Measurements from ENCODE around the gene SOCS3.
A peak's percentile ranks its signal among the peaks of the same experiment; 100 is the strongest.

The SOCS3 gene

GRCh38 chr17:78398390-78398789, 38.5 kb upstream of the SOCS3 start:
- no peak overlapping the region for H3K27ac ChIP-seq (ENCODE audit: low read depth, low read length)
- no peaks in the 10 kb centered on the region for H3K27me3 ChIP-seq (ENCODE audit: control insufficient read depth, insufficient read depth, low read length)
- H3K9ac ChIP-seq (ENCODE audit: low read length) = no peak overlapping the region
- no peak overlapping the region for H3K4me3 ChIP-seq (ENCODE audit: low read length)
- peaks cover 48% of the 10 kb centered on the region for H3K36me3 ChIP-seq (ENCODE audit: control insufficient read depth, insufficient read depth, low read length)
- H3K4me1 ChIP-seq (ENCODE audit: control insufficient read depth, insufficient read depth, low read length) = no peaks in the 10 kb centered on the region

DNA sequence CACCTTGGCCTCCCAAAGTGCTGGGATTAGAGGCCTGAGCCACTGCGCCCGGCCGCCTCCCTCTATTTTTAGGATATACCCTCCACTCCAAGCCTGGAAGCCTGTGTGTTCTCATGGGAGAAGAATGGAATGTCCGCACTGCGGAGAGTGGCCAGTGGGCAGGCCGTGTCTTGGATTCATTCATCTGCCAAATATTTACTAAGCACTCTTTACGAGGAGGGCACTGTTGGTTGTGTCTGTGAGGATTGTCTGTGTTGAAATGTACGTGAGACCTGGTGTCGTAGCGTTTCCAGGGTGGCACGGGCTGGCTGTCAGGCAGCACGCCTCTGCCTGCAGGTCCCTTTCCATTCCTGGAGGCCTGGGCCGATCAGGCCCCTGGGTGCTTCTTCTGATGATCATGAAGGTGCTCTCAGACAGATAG, 37.8 kb upstream of the SOCS3 start:
- peaks cover 45% of the 10 kb centered on the region for H3K36me3 ChIP-seq (ENCODE audit: control insufficient read depth, insufficient read depth, low read length)
- H3K27me3 ChIP-seq (ENCODE audit: control insufficient read depth, insufficient read depth, low read length) = no peaks in the 10 kb centered on the region
- H3K4me1 ChIP-seq (ENCODE audit: control insufficient read depth, insufficient read depth, low read length) = no peaks in the 10 kb centered on the region
- no peak overlapping the region for H3K9ac ChIP-seq (ENCODE audit: low read length)
- no peak overlapping the region for H3K27ac ChIP-seq (ENCODE audit: low read depth, low read length)
- H3K4me3 ChIP-seq (ENCODE audit: low read length) = no peak overlapping the region

GRCh38 chr17:78396441-78397337, 36.8 kb upstream of the SOCS3 start:
- Histone ChIP-seq H3K4me1 (ENCODE audit: control insufficient read depth, insufficient read depth, low read length) (no peaks in the 10 kb centered on the region), H3K4me3 (ENCODE audit: low read length) (no peak overlapping the region), H3K27ac (ENCODE audit: low read depth, low read length) (no peak overlapping the region), H3K9ac (ENCODE audit: low read length) (no peak overlapping the region), H3K36me3 (ENCODE audit: control insufficient read depth, insufficient read depth, low read length) (peaks cover 39% of the 10 kb centered on the region), H3K27me3 (ENCODE audit: control insufficient read depth, insufficient read depth, low read length) (no peaks in the 10 kb centered on the region)

DNA sequence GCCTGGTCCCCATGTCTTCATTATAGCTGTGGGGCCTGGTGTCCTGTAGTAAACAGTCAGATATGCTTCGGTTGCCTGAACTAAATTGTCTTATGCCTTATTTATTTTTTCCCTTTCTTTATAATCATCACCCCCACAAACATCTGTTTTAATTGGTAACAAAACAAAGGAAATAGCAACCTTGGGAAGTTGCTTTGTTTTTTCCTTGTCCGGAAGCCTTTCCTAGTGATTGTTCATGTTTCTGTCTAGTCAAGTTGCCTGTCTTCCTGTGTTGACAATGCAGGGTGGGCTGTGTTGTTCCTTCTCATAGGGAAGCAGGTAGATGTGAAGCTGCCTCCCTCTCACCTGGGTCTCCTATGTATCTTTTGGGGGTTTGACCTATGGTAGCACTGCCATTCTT, 35.3 kb upstream of the SOCS3 start:
- Histone ChIP-seq H3K4me3 (ENCODE audit: low read length) (no peak overlapping the region), H3K27me3 (ENCODE audit: control insufficient read depth, insufficient read depth, low read length) (no peaks in the 10 kb centered on the region), H3K27ac (ENCODE audit: low read depth, low read length) (no peak overlapping the region), H3K36me3 (ENCODE audit: control insufficient read depth, insufficient read depth, low read length) (peaks cover 28% of the 10 kb centered on the region), H3K4me1 (ENCODE audit: control insufficient read depth, insufficient read depth, low read length) (no peaks in the 10 kb centered on the region), H3K9ac (ENCODE audit: low read length) (no peak overlapping the region)

GRCh38 chr17:78394209-78394608, 34.3 kb upstream of the SOCS3 start:
- Histone ChIP-seq H3K27me3 (ENCODE audit: control insufficient read depth, insufficient read depth, low read length) (no peaks in the 10 kb centered on the region), H3K9ac (ENCODE audit: low read length) (no peak overlapping the region), H3K4me3 (ENCODE audit: low read length) (no peak overlapping the region), H3K4me1 (ENCODE audit: control insufficient read depth, insufficient read depth, low read length) (no peaks in the 10 kb centered on the region), H3K36me3 (ENCODE audit: control insufficient read depth, insufficient read depth, low read length) (peaks cover 20% of the 10 kb centered on the region), H3K27ac (ENCODE audit: low read depth, low read length) (no peak overlapping the region)

DNA sequence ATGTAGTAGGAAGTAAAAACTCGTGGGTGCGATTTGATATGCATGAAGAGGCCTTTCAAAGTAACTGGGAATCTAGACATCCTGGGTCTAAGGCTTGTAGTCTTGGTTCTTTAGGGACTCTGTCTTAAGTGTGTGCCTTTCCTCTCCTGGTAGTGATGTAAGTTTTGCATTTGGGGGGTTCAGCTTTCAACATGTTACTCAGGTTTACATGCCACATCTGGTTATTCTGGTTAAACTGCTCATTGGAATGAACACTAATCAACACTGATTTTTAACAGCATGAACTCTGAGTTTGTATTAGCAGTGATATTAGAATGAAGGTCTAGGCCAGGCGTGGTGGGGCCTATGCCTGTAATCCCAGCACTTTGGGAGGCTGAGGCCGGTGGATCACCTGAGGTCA, 33.7 kb upstream of the SOCS3 start:
- Histone ChIP-seq H3K36me3 (ENCODE audit: control insufficient read depth, insufficient read depth, low read length) (peaks cover 15% of the 10 kb centered on the region), H3K4me3 (ENCODE audit: low read length) (no peak overlapping the region), H3K27ac (ENCODE audit: low read depth, low read length) (no peak overlapping the region), H3K9ac (ENCODE audit: low read length) (no peak overlapping the region), H3K4me1 (ENCODE audit: control insufficient read depth, insufficient read depth, low read length) (no peaks in the 10 kb centered on the region), H3K27me3 (ENCODE audit: control insufficient read depth, insufficient read depth, low read length) (no peaks in the 10 kb centered on the region)

GRCh38 chr17:78392295-78392694, 32.4 kb upstream of the SOCS3 start:
- Histone ChIP-seq H3K27me3 (ENCODE audit: control insufficient read depth, insufficient read depth, low read length) (no peaks in the 10 kb centered on the region), H3K27ac (ENCODE audit: low read depth, low read length) (no peak overlapping the region), H3K9ac (ENCODE audit: low read length) (no peak overlapping the region), H3K36me3 (ENCODE audit: control insufficient read depth, insufficient read depth, low read length) (peaks cover 10% of the 10 kb centered on the region), H3K4me1 (ENCODE audit: control insufficient read depth, insufficient read depth, low read length) (peaks cover 4% of the 10 kb centered on the region), H3K4me3 (ENCODE audit: low read length) (no peak overlapping the region)

DNA sequence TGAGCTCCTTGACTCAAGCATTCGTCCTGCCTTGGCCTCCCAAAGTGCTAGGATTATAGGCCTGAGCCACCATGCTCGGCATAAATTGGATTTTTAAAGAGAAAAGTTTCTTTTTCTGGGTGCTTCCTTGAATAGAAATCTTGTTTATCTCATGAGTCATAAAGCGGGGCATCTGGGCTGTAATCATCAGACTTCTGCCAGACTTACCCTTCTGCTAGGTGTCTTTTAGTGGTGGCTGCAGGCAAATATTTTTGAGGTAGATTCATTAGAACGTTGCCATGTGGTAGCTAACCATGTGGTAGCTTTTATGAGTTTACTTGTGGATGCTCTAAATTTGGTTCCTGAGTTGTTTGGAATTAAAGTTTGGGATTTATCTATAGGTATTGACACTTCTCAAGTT, 32.0 kb upstream of the SOCS3 start:
- Histone ChIP-seq H3K4me1 (ENCODE audit: control insufficient read depth, insufficient read depth, low read length) (peaks cover 4% of the 10 kb centered on the region), H3K27ac (ENCODE audit: low read depth, low read length) (no peak overlapping the region), H3K36me3 (ENCODE audit: control insufficient read depth, insufficient read depth, low read length) (peaks cover 7% of the 10 kb centered on the region), H3K9ac (ENCODE audit: low read length) (no peak overlapping the region), H3K4me3 (ENCODE audit: low read length) (no peak overlapping the region), H3K27me3 (ENCODE audit: control insufficient read depth, insufficient read depth, low read length) (no peaks in the 10 kb centered on the region)

DNA sequence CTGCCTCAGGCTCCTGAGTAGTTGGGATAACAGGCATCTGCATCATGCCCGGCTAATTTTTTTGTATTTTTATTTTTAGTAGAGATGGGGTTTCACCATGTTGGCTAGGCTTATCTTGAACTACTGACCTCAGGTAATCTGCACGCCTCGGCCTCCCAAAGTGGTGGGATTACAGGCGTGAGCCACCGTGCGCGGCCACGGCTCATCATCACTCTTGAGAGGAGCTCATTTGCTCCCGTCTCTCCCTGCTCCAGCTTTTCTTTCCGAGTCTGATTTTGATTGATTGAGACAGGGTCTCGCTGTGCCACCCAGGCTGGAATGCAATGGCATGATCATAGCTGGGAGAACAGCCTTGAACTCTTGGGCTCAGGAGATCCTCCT, 31.2 kb upstream of the SOCS3 start:
- no peak overlapping the region for H3K27ac ChIP-seq (ENCODE audit: low read depth, low read length)
- H3K4me3 ChIP-seq (ENCODE audit: low read length) = no peak overlapping the region
- H3K36me3 ChIP-seq (ENCODE audit: control insufficient read depth, insufficient read depth, low read length) = peaks cover 6% of the 10 kb centered on the region
- H3K27me3 ChIP-seq (ENCODE audit: control insufficient read depth, insufficient read depth, low read length) = no peaks in the 10 kb centered on the region
- H3K4me1 ChIP-seq (ENCODE audit: control insufficient read depth, insufficient read depth, low read length) = peaks cover 4% of the 10 kb centered on the region
- no peak overlapping the region for H3K9ac ChIP-seq (ENCODE audit: low read length)

- Histone ChIP-seq H3K4me1 (ENCODE audit: control insufficient read depth, insufficient read depth, low read length) (peaks cover 4% of the 10 kb centered on the region), H3K9ac (ENCODE audit: low read length) (no peak overlapping the region), H3K36me3 (ENCODE audit: control insufficient read depth, insufficient read depth, low read length) (peaks cover 3% of the 10 kb centered on the region), H3K4me3 (ENCODE audit: low read length) (no peak overlapping the region), H3K27ac (ENCODE audit: low read depth, low read length) (no peak overlapping the region), H3K27me3 (ENCODE audit: control insufficient read depth, insufficient read depth, low read length) (no peaks in the 10 kb centered on the region)
Observed at GRCh38 chr17:78390241-78391050, 30.6 kb upstream of the SOCS3 start.

DNA sequence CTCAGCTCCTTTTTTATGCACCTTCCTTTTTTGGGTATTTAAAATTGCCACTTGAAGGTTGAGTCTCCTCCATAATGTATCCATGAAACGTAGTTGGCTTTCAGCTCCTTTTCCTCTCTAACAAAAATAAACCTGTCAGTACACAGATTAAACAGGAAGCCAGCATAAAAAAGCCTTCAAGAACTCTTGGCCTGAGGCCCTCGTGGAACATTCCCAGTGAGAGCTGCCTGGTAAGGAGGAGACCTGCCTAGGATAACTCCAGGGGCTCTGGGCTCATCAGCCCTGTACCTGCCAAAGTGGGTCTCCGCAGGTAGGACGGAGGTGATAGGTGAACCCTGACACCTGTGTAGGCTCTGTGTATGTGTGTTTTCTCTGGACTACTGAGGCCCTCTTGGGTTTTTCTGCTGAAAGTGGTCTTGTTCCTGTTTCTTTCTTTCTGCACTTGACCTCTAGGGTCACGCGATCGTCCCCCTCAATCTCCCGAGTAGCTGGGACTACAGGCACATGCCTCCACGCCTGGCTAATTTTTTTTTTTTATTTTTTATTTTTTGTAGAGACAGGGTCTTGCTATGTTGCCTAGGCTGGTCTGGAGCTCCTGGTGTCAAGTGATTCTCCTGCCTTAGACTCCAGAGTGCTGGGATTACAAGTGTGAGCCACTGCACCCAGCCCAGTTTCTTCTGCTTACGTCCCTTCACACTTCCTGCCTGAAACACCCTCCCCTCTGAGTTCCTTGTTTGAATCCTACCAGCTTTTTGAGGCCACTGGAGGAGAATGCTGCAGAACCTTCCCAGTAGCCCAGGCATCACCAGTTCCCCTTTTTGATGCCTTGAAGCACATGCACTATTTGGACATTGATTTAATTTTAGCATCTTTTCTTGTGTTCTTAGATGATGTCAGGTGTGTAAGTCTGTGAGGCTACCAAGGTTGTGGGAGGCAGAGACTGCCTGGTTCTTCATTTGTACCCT, 28.4 kb upstream of the SOCS3 start:
- Histone ChIP-seq H3K36me3 (ENCODE audit: control insufficient read depth, insufficient read depth, low read length) (no peaks in the 10 kb centered on the region), H3K4me3 (ENCODE audit: low read length) (no peak overlapping the region), H3K27me3 (ENCODE audit: control insufficient read depth, insufficient read depth, low read length) (no peaks in the 10 kb centered on the region), H3K27ac (ENCODE audit: low read depth, low read length) (peak overlapping the region; percentile 18), H3K4me1 (ENCODE audit: control insufficient read depth, insufficient read depth, low read length) (peaks cover 4% of the 10 kb centered on the region), H3K9ac (ENCODE audit: low read length) (no peak overlapping the region)

Measured in rectal smooth muscle tissue (tissue), 1 donor.